SIG-M5 (cell line): ENCODE data around the gene PSEN1.

ENCODE experiments used
- DNase-seq: peaks from one replicate; lab custom pipeline; 2025; lab: John Stamatoyannopoulos, UW

Gene PSEN1

GRCh38 chr14:73254247-73255004 is 118.1 kb downstream of the PSEN1 start:
- no peak for DNase-seq

DNA sequence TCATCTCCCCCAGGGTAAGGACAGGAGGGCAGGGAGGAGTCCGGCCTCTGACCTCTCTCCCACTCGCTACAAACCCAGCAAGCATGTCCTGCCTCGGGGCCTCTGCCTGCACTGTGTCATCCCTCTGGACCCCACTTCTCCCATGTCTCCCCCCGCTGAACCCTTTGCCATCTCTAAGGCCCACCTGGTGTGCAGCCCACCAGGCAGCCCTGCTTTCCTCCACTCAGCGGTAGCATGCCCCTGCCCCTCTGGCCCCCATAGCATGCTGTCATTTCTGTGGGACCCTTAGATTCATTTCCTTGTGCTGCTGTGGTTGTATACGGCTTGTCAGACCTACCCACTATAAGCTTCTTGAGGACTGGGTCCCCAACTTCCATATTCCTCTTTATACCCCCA is 118.7 kb downstream of the PSEN1 start:
- no peak for DNase-seq

GRCh38 chr14:73255693-73256225 is 119.5 kb downstream of the PSEN1 start:
- DNase-seq, result no peak

GRCh38 chr14:73258076-73258475 is 121.8 kb downstream of the PSEN1 start:
- DNase-seq, result no peak

DNA sequence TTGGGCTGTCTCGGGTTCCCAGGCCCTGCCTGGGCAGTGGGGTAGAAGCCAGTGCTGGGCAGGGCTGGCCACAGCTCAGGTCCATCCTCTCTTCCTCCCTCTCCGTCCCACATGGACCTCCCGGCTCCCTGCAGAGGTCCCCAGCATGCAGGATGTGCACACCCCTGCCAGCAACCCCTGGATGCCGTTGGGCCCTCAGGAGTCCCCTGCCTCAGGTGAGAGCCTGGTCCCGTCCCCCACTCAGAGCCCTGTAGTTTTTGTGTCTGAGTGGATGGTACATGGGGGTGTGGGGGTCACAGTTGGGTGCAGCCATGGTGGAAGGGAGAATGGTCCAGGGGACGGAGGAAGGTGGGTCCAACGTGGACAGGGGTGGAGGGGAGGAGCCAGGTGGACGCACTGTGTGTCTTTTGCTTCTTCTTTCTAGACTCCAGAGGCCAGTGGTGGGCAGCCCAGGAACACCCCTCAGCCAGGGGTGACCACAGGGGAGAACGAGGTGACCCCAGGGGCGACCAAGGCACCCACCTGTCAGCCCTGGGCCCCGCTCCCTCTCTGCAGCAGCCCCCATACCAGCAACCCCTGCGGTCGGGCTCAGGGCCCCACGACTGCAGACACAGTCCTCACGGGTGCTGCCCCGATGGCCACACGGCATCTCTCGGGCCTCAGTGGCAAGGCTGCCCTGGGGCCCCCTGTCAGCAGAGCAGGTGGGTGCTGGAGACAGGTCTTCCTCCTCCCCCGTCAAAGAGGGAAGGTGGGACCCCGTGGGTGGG is 122.7 kb downstream of the PSEN1 start:
- no peak for DNase-seq

DNA sequence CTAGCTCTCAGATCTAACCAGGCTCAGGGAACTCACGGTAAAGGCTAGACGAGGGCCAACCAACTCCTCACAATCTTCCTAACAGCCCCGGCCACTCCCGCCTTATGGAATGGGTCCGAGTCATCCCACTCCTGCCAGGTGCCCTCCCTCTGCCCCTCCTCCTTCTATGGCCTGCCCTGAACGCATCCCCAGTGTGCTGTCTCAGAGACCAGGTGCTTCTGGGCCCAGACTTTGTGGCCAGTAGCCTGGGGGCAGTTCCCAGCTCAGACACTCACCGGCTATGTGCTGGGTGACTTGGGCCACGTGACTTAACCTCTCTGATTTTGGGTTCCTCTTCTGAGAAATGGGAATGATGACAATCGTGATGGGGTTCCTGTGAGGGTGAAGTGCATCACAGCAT is 123.5 kb downstream of the PSEN1 start:
- no peak for DNase-seq

GRCh38 chr14:73260574-73260973 is 124.3 kb downstream of the PSEN1 start:
- DNase-seq, result no peak

DNA sequence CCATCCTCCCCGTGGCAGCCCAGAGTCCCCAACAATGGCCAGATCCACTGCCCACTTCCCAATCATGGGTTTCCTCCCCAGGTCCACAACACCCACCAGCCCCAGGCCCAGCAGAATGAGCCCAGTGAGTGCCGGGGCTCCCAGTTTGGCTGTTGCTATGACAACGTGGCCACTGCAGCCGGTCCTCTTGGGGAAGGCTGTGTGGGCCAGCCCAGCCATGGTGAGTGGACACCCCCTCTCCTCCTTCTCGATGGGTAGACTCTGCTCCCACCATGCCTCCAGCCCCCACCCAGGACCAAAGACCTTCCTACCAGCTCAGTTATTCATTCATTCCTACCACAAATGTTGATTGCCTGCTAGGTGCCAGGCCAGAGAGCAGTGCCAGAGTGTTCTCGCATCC is 124.8 kb downstream of the PSEN1 start:
- no peak for DNase-seq

- no peak for DNase-seq
These were observed 125.5 kb downstream of the PSEN1 start for GRCh38 chr14:73261520-73262426.

GRCh38 chr14:73262427-73263183 is 126.3 kb downstream of the PSEN1 start:
- DNase-seq, result no peak

DNA sequence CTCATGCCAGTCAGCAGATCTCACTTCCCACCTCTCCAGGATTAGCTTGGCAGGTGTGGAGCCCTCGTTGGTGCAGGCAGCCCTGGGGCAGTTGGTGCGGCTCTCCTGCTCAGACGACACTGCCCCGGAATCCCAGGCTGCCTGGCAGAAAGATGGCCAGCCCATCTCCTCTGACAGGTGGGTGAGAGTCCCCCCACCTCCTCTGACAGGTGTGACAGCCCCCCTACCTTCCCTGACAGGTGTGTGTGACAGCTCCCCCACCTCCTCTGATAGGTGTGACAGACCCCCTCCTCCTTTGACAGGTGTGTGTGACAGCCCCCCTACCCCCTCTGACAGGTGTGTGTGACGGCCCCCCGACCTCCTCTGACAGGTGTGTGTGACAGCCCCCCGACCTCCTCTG is 127.3 kb downstream of the PSEN1 start:
- no peak for DNase-seq

DNA sequence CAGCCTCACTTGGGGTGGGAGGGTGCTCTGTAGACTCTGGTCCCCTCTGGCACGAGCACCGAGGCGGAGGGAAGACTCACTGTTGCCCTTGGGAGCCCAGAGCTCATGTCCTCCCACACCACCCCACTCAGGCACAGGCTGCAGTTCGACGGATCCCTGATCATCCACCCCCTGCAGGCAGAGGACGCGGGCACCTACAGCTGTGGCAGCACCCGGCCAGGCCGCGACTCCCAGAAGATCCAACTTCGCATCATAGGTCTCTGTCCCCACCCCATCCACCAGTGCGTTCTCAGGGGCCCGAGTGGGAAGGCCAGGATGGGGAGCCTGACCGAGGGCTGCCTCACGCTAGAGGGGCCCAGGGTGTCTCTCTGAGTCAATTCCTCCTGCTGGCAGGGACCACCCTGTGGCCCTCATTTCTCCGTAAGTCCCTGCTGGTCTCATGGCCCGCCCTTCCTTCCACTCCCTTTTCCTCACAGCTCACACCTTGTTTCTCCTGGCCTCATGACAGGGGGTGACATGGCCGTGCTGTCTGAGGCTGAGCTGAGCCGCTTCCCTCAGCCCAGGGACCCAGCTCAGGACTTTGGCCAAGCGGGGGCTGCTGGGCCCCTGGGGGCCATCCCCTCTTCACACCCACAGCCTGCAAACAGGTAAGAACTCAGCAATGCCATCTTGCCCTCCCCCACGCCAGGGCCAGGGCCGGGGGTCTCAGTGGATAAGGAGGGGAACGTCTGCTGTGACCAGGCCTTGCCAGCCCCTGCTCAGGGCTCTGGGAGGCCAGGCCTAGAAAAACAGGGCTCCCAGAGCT is 128.0 kb downstream of the PSEN1 start:
- DNase-seq, result no peak

DNA sequence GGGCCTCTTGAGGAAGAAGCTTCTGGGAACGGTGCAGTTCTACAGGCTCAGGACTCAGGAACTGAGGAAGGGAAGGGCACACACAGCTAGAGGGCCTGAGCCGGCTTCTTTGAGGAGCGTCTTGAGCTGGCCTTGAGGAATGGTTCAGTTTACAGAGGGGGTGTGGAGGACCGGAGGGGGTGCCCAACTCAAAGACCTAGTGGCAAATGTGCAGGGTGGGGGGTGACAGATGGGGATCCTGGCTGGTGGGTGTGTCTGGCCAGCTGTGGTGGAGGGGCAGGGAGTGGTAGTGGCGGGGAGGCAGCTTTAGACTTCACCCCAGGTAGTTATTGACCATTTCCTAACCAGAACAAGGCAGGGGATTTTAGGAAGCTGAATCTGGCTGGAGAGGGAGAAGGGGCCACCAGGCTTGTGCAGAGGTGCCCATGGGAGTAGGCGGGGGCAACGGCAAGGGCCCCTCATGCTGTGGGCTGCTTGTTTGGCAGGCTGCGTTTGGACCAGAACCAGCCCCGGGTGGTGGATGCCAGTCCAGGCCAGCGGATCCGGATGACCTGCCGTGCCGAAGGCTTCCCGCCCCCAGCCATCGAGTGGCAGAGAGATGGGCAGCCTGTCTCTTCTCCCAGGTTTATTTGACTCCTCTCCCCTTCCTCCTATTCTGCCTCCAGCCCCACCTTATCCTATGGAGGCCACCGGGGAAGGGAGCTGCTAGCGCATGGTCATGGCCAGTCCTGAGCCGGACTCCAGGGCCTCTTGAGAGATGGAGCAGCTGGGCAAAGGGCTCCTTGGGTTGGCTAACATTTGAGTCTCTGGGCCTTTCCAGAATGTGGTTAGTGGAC is 128.8 kb downstream of the PSEN1 start:
- no peak for DNase-seq

GRCh38 chr14:73265721-73266046 is 129.4 kb downstream of the PSEN1 start:
- DNase-seq, result no peak

DNA sequence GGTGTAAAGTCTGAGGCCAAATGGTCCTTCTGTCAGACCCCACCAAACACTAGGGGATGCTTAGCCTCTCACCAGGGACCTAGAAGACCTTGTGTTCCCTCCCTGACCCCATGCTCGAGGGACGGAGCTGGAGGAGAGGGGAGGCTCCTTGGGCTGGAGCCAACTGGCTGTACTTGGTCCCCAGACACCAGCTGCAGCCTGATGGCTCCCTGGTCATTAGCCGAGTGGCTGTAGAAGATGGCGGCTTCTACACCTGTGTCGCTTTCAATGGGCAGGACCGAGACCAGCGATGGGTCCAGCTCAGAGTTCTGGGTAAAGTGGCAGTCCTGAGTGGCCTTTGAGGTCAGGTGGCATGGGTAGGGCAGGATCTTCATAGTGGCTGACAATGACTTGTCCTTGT is 130.0 kb downstream of the PSEN1 start:
- no peak for DNase-seq

- no peak for DNase-seq
These were observed 131.2 kb downstream of the PSEN1 start for GRCh38 chr14:73267474-73267873.

DNA sequence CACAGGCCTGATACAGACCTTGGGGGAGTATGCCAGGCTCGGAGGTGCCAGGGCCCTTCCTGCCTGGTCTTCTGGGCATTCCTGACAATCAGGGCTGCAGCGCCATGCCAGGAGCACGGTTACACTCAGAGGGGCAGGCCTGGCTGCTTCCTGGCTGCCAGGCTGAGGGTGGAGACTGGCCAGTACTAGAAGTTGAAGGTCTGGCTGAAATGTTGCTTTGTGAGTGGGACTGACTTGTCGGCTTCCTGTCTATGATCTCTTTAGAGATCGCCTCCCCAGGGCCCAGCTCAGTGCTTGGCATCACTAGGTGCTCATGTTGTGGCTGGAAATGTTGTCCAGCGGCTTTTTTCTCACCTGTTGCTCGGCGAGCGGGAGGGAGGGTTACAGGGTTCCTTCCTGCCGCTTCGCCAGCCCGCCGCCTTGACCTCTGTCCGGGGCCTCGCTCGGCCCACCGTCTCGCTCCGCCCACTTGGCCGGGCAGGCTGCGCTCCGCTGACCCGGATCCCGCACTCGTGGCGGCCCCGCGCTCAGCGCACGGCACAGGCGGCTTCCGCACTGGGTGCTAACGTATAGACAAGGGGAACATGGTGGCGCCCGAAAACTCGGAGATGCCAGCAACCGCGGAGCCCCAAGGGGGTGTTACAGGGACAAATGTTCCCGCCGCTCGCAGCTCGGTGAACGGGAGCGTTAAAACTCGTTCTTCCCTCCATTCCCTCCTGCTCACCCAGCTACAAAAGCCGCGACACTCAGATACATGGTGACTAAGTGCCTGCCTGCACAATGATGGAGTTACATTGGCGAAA is 133.6 kb downstream of the PSEN1 start:
- DNase-seq, result no peak

- DNase-seq, result no peak
These were observed 136.1 kb downstream of the PSEN1 start for GRCh38 chr14:73272393-73272792.
